Activated naive CD8-positive, alpha-beta T cell (primary cell): Measurements from ENCODE around the gene SH3TC1.

ENCODE experiments used
- H3K27ac Mint-ChIP-seq: one replicate; pipeline ENCODE4 v1.8.0; 2021; ENCODE audit warnings: mixed read lengths
- H3K27me3 Mint-ChIP-seq: one replicate; pipeline ENCODE4 v1.8.0; 2021; ENCODE audit warnings: mixed read lengths
- H3K36me3 Mint-ChIP-seq: one replicate; pipeline ENCODE4 v1.8.0; 2021; ENCODE audit warnings: mixed read lengths
- H3K4me1 Mint-ChIP-seq: one replicate; pipeline ENCODE4 v1.8.0; 2021; ENCODE audit warnings: low read depth, mixed read lengths
- H3K4me3 Mint-ChIP-seq: one replicate; pipeline ENCODE4 v1.8.0; 2021; ENCODE audit warnings: mild to moderate bottlenecking, mixed read lengths
- H3K9me3 Mint-ChIP-seq: one replicate; pipeline ENCODE4 v1.8.0; 2021; ENCODE audit warnings: low read depth, mixed read lengths

SH3TC1 gene

GRCh38 chr4:8209181-8209874 lies 10.2 kb downstream of the SH3TC1 start:
- H3K4me3 Mint-ChIP-seq, result no peak overlapping the region

GRCh38 chr4:8210010-8210409 lies 10.9 kb downstream of the SH3TC1 start:
- no peak overlapping the region for H3K4me3 Mint-ChIP-seq
- no peaks in the 10 kb centered on the region for H3K36me3 Mint-ChIP-seq
- no peaks in the 10 kb centered on the region for H3K27me3 Mint-ChIP-seq
- H3K27ac Mint-ChIP-seq, result no peak overlapping the region
- H3K9me3 Mint-ChIP-seq, result no peaks in the 10 kb centered on the region
- peaks cover 6% of the 10 kb centered on the region for H3K4me1 Mint-ChIP-seq

More at GRCh38 chr4:8209181-8209874, 10.2 kb downstream of the SH3TC1 start:
- Mint-ChIP-seq H3K27me3 (no peaks in the 10 kb centered on the region), H3K4me1 (peaks cover 8% of the 10 kb centered on the region), H3K36me3 (no peaks in the 10 kb centered on the region), H3K9me3 (no peaks in the 10 kb centered on the region), H3K27ac (no peak overlapping the region)

GRCh38 chr4:8210616-8211015 lies 11.5 kb downstream of the SH3TC1 start:
- H3K4me1 Mint-ChIP-seq, result peaks cover 6% of the 10 kb centered on the region

GRCh38 chr4:8211251-8211650 lies 12.2 kb downstream of the SH3TC1 start:
- Mint-ChIP-seq H3K27ac (no peak overlapping the region), H3K27me3 (no peaks in the 10 kb centered on the region), H3K36me3 (no peaks in the 10 kb centered on the region), H3K4me1 (peaks cover 2% of the 10 kb centered on the region), H3K9me3 (no peaks in the 10 kb centered on the region), H3K4me3 (no peak overlapping the region)

More at GRCh38 chr4:8210616-8211015, 11.5 kb downstream of the SH3TC1 start:
- Mint-ChIP-seq H3K36me3 (no peaks in the 10 kb centered on the region), H3K4me3 (no peak overlapping the region), H3K9me3 (no peaks in the 10 kb centered on the region), H3K27ac (no peak overlapping the region), H3K27me3 (no peaks in the 10 kb centered on the region)

GRCh38 chr4:8211737-8212581 lies 12.9 kb downstream of the SH3TC1 start:
- Mint-ChIP-seq H3K27me3 (no peaks in the 10 kb centered on the region), H3K9me3 (no peaks in the 10 kb centered on the region), H3K27ac (no peak overlapping the region), H3K4me1 (peaks cover under 1% of the 10 kb centered on the region), H3K4me3 (no peak overlapping the region), H3K36me3 (no peaks in the 10 kb centered on the region)

- Mint-ChIP-seq H3K27ac (no peak overlapping the region), H3K4me1 (no peaks in the 10 kb centered on the region), H3K9me3 (no peaks in the 10 kb centered on the region), H3K36me3 (no peaks in the 10 kb centered on the region), H3K27me3 (no peaks in the 10 kb centered on the region), H3K4me3 (no peak overlapping the region)
Observed at GRCh38 chr4:8212622-8213021, 13.5 kb downstream of the SH3TC1 start.

- Mint-ChIP-seq H3K4me1 (no peaks in the 10 kb centered on the region), H3K4me3 (no peak overlapping the region), H3K36me3 (no peaks in the 10 kb centered on the region), H3K9me3 (no peaks in the 10 kb centered on the region), H3K27me3 (no peaks in the 10 kb centered on the region), H3K27ac (no peak overlapping the region)
Observed at GRCh38 chr4:8213121-8213520, 14.0 kb downstream of the SH3TC1 start.

- H3K4me1 Mint-ChIP-seq, result no peaks in the 10 kb centered on the region
- H3K9me3 Mint-ChIP-seq, result no peaks in the 10 kb centered on the region
- no peak overlapping the region for H3K4me3 Mint-ChIP-seq
- no peaks in the 10 kb centered on the region for H3K36me3 Mint-ChIP-seq
- H3K27me3 Mint-ChIP-seq, result no peaks in the 10 kb centered on the region
- H3K27ac Mint-ChIP-seq, result no peak overlapping the region
Observed at GRCh38 chr4:8214136-8214535, 15.0 kb downstream of the SH3TC1 start.

GRCh38 chr4:8215001-8215427 lies 15.9 kb downstream of the SH3TC1 start:
- peaks cover 3% of the 10 kb centered on the region for H3K36me3 Mint-ChIP-seq
- H3K4me1 Mint-ChIP-seq, result no peaks in the 10 kb centered on the region
- H3K9me3 Mint-ChIP-seq, result no peaks in the 10 kb centered on the region
- H3K27ac Mint-ChIP-seq, result no peak overlapping the region
- H3K27me3 Mint-ChIP-seq, result no peaks in the 10 kb centered on the region
- H3K4me3 Mint-ChIP-seq, result no peak overlapping the region

GRCh38 chr4:8215641-8216442 lies 16.8 kb downstream of the SH3TC1 start:
- Mint-ChIP-seq H3K4me1 (no peaks in the 10 kb centered on the region), H3K4me3 (no peak overlapping the region), H3K27me3 (no peaks in the 10 kb centered on the region), H3K9me3 (no peaks in the 10 kb centered on the region), H3K36me3 (peaks cover 3% of the 10 kb centered on the region), H3K27ac (no peak overlapping the region)

GRCh38 chr4:8216443-8217245 lies 17.6 kb downstream of the SH3TC1 start:
- peaks cover 7% of the 10 kb centered on the region for H3K36me3 Mint-ChIP-seq
- peaks cover 8% of the 10 kb centered on the region for H3K4me1 Mint-ChIP-seq
- no peak overlapping the region for H3K4me3 Mint-ChIP-seq
- H3K27me3 Mint-ChIP-seq, result no peaks in the 10 kb centered on the region
- no peak overlapping the region for H3K27ac Mint-ChIP-seq
- no peaks in the 10 kb centered on the region for H3K9me3 Mint-ChIP-seq

- Mint-ChIP-seq H3K9me3 (no peaks in the 10 kb centered on the region), H3K4me1 (peaks cover 13% of the 10 kb centered on the region), H3K27ac (no peak overlapping the region), H3K4me3 (no peak overlapping the region), H3K36me3 (peaks cover 7% of the 10 kb centered on the region), H3K27me3 (no peaks in the 10 kb centered on the region)
Observed at GRCh38 chr4:8217246-8217511, 18.1 kb downstream of the SH3TC1 start.

GRCh38 chr4:8217871-8218270 lies 18.8 kb downstream of the SH3TC1 start:
- H3K36me3 Mint-ChIP-seq, result peaks cover 7% of the 10 kb centered on the region
- H3K9me3 Mint-ChIP-seq, result no peaks in the 10 kb centered on the region
- H3K4me1 Mint-ChIP-seq, result peaks cover 17% of the 10 kb centered on the region
- no peaks in the 10 kb centered on the region for H3K27me3 Mint-ChIP-seq
- H3K4me3 Mint-ChIP-seq, result no peak overlapping the region
- no peak overlapping the region for H3K27ac Mint-ChIP-seq

- Mint-ChIP-seq H3K36me3 (peaks cover 7% of the 10 kb centered on the region), H3K27me3 (no peaks in the 10 kb centered on the region), H3K27ac (no peak overlapping the region), H3K4me3 (no peak overlapping the region), H3K9me3 (no peaks in the 10 kb centered on the region), H3K4me1 (peaks cover 17% of the 10 kb centered on the region)
Observed at GRCh38 chr4:8218371-8219031, 19.4 kb downstream of the SH3TC1 start.
